GM10266 (cell line): ENCODE measurements around the gene C2CD3.

Experiments used
- DNase-seq: peaks from one replicate; pipeline ENCODE4 v3.0.0; 2012; ENCODE audit errors: extremely low spot score
- CTCF ChIP-seq: IDR thresholded peaks from 2 replicates; pipeline ENCODE4 v1.5.1; 2012; ENCODE audit warnings: mild to moderate bottlenecking, low read depth; ENCODE audit not compliant: control insufficient read depth, insufficient read depth; ENCODE audit errors: missing control alignments

C2CD3 gene

GRCh38 chr11:74179234-74180052 is 8.6 kb upstream of the C2CD3 start:
- no peak for TF ChIP-seq CTCF

GRCh38 chr11:74175920-74176319 is 5.1 kb upstream of the C2CD3 start:
- DNase-seq, result no peak
- TF ChIP-seq CTCF, result no peak

More at GRCh38 chr11:74179234-74180052, 8.6 kb upstream of the C2CD3 start:
- no peak for DNase-seq

- no peak for DNase-seq
- no peak for TF ChIP-seq CTCF
Measured at GRCh38 chr11:74171997-74172396, 1.2 kb upstream of the C2CD3 start.

GRCh38 chr11:74171630-74171968 is 797 bp upstream of the C2CD3 start:
- no peak for DNase-seq
- TF ChIP-seq CTCF, result no peak

- TF ChIP-seq CTCF, result no peak
- DNase-seq, result no peak
Measured at GRCh38 chr11:74169738-74170458, 904 bp downstream of the C2CD3 start.

- TF ChIP-seq CTCF, result no peak
Measured at GRCh38 chr11:74168838-74169237, 2.0 kb downstream of the C2CD3 start.

More at GRCh38 chr11:74168838-74169237, 2.0 kb downstream of the C2CD3 start:
- no peak for DNase-seq
